Skeletal muscle satellite cell (primary cell): Measurements from ENCODE around the gene ZFAND4.

Experiments used
- H3K27me3 ChIP-seq: 2 replicates; pipeline ENCODE4 v1.7.0; 2013; ENCODE audit warnings: low read length; ENCODE audit not compliant: control insufficient read depth, insufficient read depth
- H3K36me3 ChIP-seq: 2 replicates; pipeline ENCODE4 v1.7.0; 2013; ENCODE audit warnings: mild to moderate bottlenecking, control low read depth, low read length; ENCODE audit not compliant: insufficient read depth
- H3K4me1 ChIP-seq: 2 replicates; pipeline ENCODE4 v1.7.0; 2013; ENCODE audit warnings: low read length; ENCODE audit not compliant: control insufficient read depth, insufficient read depth
- H3K4me2 ChIP-seq: 2 replicates; pipeline ENCODE4 v1.7.0; 2013; ENCODE audit warnings: mild to moderate bottlenecking, low read length
- H3K4me3 ChIP-seq: 2 replicates; pipeline ENCODE4 v1.7.0; 2013; ENCODE audit warnings: low read length
- H3K9ac ChIP-seq: 2 replicates; pipeline ENCODE4 v1.7.0; 2013; ENCODE audit warnings: mild to moderate bottlenecking, low read depth, low read length, moderate library complexity
- H3K9me3 ChIP-seq: replicated peaks from 2 replicates; pipeline ENCODE4 v1.7.0; 2013; ENCODE audit warnings: mild to moderate bottlenecking, control low read depth, low read length

The ZFAND4 gene

GRCh38 chr10:45599646-45600045, 72.9 kb downstream of the ZFAND4 start:
- Histone ChIP-seq H3K36me3 (no peaks in the 10 kb centered on the region), H3K4me3 (no peak overlapping the region), H3K4me2 (no peak overlapping the region), H3K27me3 (peaks cover 15% of the 10 kb centered on the region), H3K9me3 (no peaks in the 10 kb centered on the region), H3K4me1 (peaks cover 4% of the 10 kb centered on the region), H3K9ac (no peak overlapping the region)

GRCh38 chr10:45599021-45599603, 73.5 kb downstream of the ZFAND4 start:
- H3K9ac ChIP-seq, result no peak overlapping the region
- peaks cover 4% of the 10 kb centered on the region for H3K4me1 ChIP-seq
- no peaks in the 10 kb centered on the region for H3K36me3 ChIP-seq
- H3K4me2 ChIP-seq, result no peak overlapping the region
- no peaks in the 10 kb centered on the region for H3K9me3 ChIP-seq
- H3K27me3 ChIP-seq, result peaks cover 15% of the 10 kb centered on the region
- H3K4me3 ChIP-seq, result no peak overlapping the region

GRCh38 chr10:45596526-45596925, 76.0 kb downstream of the ZFAND4 start:
- Histone ChIP-seq H3K9ac (no peak overlapping the region), H3K4me1 (peaks cover 13% of the 10 kb centered on the region), H3K4me3 (no peak overlapping the region), H3K4me2 (no peak overlapping the region), H3K36me3 (no peaks in the 10 kb centered on the region), H3K9me3 (no peaks in the 10 kb centered on the region), H3K27me3 (peaks cover 15% of the 10 kb centered on the region)

- H3K9ac ChIP-seq, result peak overlapping the region; percentile 89
- peaks cover 13% of the 10 kb centered on the region for H3K4me1 ChIP-seq
- peaks cover 6% of the 10 kb centered on the region for H3K27me3 ChIP-seq
- no peaks in the 10 kb centered on the region for H3K36me3 ChIP-seq
- H3K9me3 ChIP-seq, result no peaks in the 10 kb centered on the region
- H3K4me3 ChIP-seq, result peak overlapping the region; percentile 94
- H3K4me2 ChIP-seq, result peak overlapping the region; percentile 87
Measured at GRCh38 chr10:45594276-45595157, 78.1 kb downstream of the ZFAND4 start.

GRCh38 chr10:45593938-45594275, 78.7 kb downstream of the ZFAND4 start:
- Histone ChIP-seq H3K27me3 (peaks cover under 1% of the 10 kb centered on the region), H3K9me3 (no peaks in the 10 kb centered on the region), H3K4me2 (peak overlapping the region; percentile 87), H3K36me3 (no peaks in the 10 kb centered on the region), H3K9ac (peak overlapping the region; percentile 89), H3K4me1 (peaks cover 13% of the 10 kb centered on the region), H3K4me3 (peak overlapping the region; percentile 94)

- H3K27me3 ChIP-seq, result no peaks in the 10 kb centered on the region
- no peaks in the 10 kb centered on the region for H3K36me3 ChIP-seq
- no peaks in the 10 kb centered on the region for H3K9me3 ChIP-seq
- peak overlapping the region; percentile 87 for H3K4me2 ChIP-seq
- peak overlapping the region; percentile 94 for H3K4me3 ChIP-seq
- H3K9ac ChIP-seq, result no peak overlapping the region
- H3K4me1 ChIP-seq, result peaks cover 13% of the 10 kb centered on the region
Measured at GRCh38 chr10:45592926-45593325, 79.6 kb downstream of the ZFAND4 start.

- H3K4me3 ChIP-seq, result no peak overlapping the region
- peaks cover 13% of the 10 kb centered on the region for H3K4me1 ChIP-seq
- no peaks in the 10 kb centered on the region for H3K36me3 ChIP-seq
- H3K4me2 ChIP-seq, result no peak overlapping the region
- H3K9me3 ChIP-seq, result no peaks in the 10 kb centered on the region
- no peak overlapping the region for H3K9ac ChIP-seq
- H3K27me3 ChIP-seq, result no peaks in the 10 kb centered on the region
Measured at GRCh38 chr10:45592432-45592831, 80.1 kb downstream of the ZFAND4 start.

- Histone ChIP-seq H3K9ac (no peak overlapping the region), H3K4me1 (peaks cover 13% of the 10 kb centered on the region), H3K36me3 (no peaks in the 10 kb centered on the region), H3K9me3 (no peaks in the 10 kb centered on the region), H3K4me3 (no peak overlapping the region), H3K4me2 (no peak overlapping the region), H3K27me3 (no peaks in the 10 kb centered on the region)
Measured at GRCh38 chr10:45591280-45591679, 81.3 kb downstream of the ZFAND4 start.

GRCh38 chr10:45589868-45590267, 82.7 kb downstream of the ZFAND4 start:
- Histone ChIP-seq H3K36me3 (no peaks in the 10 kb centered on the region), H3K4me1 (peaks cover 10% of the 10 kb centered on the region), H3K4me2 (no peak overlapping the region), H3K4me3 (no peak overlapping the region), H3K27me3 (no peaks in the 10 kb centered on the region), H3K9ac (no peak overlapping the region), H3K9me3 (no peaks in the 10 kb centered on the region)

- no peak overlapping the region for H3K9ac ChIP-seq
- H3K4me2 ChIP-seq, result no peak overlapping the region
- H3K27me3 ChIP-seq, result no peaks in the 10 kb centered on the region
- no peaks in the 10 kb centered on the region for H3K9me3 ChIP-seq
- H3K36me3 ChIP-seq, result no peaks in the 10 kb centered on the region
- H3K4me1 ChIP-seq, result peaks cover 9% of the 10 kb centered on the region
- H3K4me3 ChIP-seq, result no peak overlapping the region
Measured at GRCh38 chr10:45589009-45589408, 83.6 kb downstream of the ZFAND4 start.

- Histone ChIP-seq H3K27me3 (no peaks in the 10 kb centered on the region), H3K4me1 (peaks cover 3% of the 10 kb centered on the region), H3K9me3 (no peaks in the 10 kb centered on the region), H3K36me3 (no peaks in the 10 kb centered on the region), H3K4me3 (no peak overlapping the region), H3K4me2 (no peak overlapping the region), H3K9ac (no peak overlapping the region)
Measured at GRCh38 chr10:45586028-45586824, 86.3 kb downstream of the ZFAND4 start.
